Choroid plexus epithelial cell (primary cell): ENCODE results near the gene VGLL4.

ENCODE experiments used
- DNase-seq: peaks from one replicate; pipeline ENCODE4 v3.0.0-alpha.2; 2010; ENCODE audit warnings: low read depth
- H3K4me3 ChIP-seq: 2 replicates; pipeline ENCODE4 v1.5.1; 2011; ENCODE audit warnings: low read depth, mild to moderate bottlenecking, control low read depth, low read length, moderate library complexity
- TF ChIP-seq, protein P1 (sequence below): conservative IDR thresholded peaks from 2 replicates; pipeline ENCODE4 v1.5.1; 2011; ENCODE audit warnings: low read depth, mild to moderate bottlenecking, control low read depth, inconsistent platforms, low read length, moderate library complexity

VGLL4 gene

DNA sequence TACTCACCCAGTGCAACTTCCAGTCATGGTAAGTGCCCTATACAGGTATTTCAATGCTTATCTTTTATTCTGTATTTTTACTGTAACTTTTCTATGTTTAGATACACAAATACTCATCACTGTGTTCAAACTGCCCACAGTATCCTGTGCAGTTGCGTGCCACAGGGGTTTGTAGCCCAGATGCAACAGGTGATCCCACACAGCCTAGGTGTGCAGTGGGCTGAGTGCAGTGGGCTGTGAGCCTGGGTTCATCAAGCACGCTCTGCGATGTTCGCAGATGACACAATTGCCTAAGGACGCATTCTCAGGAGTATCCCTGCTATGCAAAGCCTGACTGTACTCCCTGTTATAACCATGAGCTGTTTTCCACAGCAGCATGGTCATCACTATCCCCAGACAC, 36.2 kb upstream of the VGLL4 start:
- no peak for DNase-seq
- TF ChIP-seq, protein P1, sequence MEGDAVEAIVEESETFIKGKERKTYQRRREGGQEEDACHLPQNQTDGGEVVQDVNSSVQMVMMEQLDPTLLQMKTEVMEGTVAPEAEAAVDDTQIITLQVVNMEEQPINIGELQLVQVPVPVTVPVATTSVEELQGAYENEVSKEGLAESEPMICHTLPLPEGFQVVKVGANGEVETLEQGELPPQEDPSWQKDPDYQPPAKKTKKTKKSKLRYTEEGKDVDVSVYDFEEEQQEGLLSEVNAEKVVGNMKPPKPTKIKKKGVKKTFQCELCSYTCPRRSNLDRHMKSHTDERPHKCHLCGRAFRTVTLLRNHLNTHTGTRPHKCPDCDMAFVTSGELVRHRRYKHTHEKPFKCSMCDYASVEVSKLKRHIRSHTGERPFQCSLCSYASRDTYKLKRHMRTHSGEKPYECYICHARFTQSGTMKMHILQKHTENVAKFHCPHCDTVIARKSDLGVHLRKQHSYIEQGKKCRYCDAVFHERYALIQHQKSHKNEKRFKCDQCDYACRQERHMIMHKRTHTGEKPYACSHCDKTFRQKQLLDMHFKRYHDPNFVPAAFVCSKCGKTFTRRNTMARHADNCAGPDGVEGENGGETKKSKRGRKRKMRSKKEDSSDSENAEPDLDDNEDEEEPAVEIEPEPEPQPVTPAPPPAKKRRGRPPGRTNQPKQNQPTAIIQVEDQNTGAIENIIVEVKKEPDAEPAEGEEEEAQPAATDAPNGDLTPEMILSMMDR = no peak
- no peak overlapping the region for H3K4me3 ChIP-seq

DNA sequence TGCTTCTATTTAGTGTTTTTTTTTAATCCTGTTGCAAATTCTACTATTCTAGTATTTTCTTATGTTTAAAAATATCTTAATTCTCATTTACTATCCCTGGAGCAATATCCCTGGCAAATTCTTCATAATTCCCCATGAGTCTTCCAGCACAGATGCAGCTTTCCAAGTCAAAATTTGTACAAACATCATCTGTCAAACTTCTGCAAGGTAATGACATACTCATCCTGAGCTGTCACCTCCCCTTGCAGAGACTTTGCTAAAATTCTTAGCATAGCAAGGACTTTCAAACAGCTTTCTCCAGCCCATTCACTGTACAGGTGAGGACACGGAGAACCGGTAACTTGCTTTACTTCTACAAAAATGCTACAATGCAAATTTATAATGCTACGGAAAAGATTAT, 28.6 kb upstream of the VGLL4 start:
- no peak overlapping the region for H3K4me3 ChIP-seq
- TF ChIP-seq, protein P1 = no peak
- no peak for DNase-seq

DNA sequence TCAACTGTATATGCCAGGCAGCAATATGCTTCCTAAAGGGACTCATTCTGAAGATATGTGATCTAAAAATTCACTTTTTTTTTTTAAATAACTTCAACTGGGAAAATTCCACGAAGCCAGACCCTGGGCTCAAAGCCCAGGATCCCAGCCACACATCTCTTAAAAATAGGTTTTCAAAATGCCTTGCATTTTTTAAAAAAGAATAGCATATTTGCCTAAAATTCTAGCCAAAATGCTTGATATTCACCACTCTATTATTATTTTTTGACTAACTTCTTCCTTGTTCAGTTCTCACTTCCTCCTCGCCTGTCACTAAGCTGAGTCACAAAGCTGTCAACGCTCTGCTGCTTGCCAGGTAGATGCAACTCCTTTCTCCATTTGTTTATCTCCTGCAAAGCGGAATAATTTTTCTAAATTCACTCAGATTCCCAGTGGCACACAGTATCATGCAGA, 28.0 kb upstream of the VGLL4 start:
- no peak overlapping the region for H3K4me3 ChIP-seq
- DNase-seq = peak; percentile 50
- TF ChIP-seq, protein P1 = no peak

DNA sequence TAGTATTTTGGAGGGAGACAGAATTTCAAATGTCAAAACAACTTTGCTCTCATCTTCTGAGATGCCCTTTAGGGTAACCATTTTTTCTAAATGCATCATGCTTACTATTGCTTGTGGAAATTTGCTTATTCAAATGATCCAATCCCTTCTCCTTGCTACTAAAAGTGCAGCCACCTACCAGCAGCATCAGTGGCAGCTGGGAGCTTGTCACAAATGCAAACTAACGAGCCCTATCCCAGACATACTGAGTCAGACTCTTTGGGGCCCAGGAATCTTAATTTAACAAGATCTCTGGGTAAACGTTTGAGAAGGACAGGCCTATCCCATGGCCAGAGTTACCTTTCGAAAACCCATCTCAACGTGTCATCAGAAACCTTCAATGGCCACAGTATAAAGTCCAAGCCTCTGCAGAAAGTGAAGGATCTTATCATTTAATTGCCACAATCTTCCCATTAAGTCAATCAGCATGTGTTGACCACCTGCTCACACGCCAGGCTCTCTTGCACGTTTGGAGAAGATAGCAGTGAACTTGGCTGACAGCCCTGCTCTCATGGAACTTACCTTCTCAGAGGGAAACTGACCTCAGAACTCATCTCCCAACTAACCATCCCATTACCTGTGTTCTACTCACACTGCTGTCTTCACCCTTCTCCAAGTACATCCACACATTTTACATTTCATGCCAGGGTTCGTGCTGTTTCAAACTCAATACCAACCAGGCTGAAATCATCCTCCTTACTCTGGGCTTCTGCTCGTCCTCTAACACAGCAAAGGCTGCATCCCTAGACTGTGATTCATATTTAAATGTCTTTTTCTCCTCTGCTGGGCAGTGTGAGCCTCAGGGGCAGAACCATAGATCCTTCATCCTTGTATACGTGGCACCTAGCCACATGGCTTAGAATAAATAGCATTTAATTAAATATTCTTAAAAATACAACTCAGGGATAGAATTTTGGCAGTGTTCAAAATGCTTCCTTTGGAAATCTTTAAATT, 24.8 kb upstream of the VGLL4 start:
- TF ChIP-seq, protein P1 = no peak
- no peak for DNase-seq
- H3K4me3 ChIP-seq = no peak overlapping the region

DNA sequence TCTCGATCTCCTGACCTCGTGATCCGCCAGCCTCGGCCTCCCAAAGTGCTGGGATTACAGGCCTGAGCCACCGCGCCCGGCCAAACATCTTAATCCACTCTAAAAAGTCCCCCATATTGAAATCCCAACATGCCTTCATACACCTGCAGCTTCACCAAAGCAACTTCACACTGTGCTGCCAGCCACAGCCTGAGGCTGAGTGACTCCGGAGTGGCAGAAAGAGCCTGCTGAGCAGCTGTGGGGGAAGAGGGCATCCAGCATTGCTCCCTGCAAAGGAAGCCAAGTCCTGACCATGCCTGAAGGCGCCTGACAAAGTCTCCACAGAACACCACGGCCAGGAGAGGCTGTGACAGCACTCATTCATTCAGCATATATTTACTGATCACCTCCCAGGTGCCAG, 21.6 kb upstream of the VGLL4 start:
- H3K4me3 ChIP-seq = no peak overlapping the region
- DNase-seq = no peak
- TF ChIP-seq, protein P1 = no peak

DNA sequence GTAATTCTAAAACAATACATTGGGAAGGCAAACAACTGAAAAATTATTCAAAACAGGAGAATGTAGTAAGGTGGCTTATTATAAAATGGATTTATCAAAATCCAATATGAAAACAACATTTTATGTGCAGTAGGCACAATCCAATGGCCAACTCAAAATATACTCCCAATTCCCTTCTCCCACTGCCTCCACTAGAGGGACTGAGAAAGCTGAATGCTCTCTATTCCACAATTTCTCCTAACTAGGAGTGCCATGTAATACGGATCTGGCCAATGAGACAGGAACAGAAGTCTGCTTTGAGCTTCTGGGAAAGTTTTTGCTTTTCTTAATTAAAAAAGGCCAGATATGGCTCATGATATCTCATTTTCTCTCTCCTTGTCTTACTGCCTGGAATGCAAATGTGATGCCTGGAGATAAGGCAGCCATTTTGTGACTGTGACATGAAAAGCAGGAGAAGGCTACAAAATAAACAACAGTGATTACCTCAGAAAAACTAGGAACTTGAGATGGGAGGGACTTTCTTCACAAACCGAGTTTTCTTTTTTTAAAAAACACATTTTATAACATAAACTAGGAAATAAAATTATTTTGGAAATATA, 18.8 kb upstream of the VGLL4 start:
- peak; percentile 37 for DNase-seq
- TF ChIP-seq, protein P1 = peak; percentile 59
- no peak overlapping the region for H3K4me3 ChIP-seq
